Activated CD4-positive, alpha-beta memory T cell treated with anti-CD3 and anti-CD28 coated beads for 36 hours (primary cell): Measurements from ENCODE around the gene SLC11A2. TPM values are rescaled to one million over a fixed set of nuclear protein-coding genes. Genes with fewer than 3 reads are reported as not detected.
"Not testable (repeated sequence)": the region's sequence is repeated elsewhere in the genome, so short reads cannot be mapped to it uniquely, and the experiment has no call there.

Experiments used
- CTCF ChIA-PET: fragments of 350-600 bp; sonication (Branson Sonifier 250); formaldehyde crosslinking; loops from one replicate; lab custom pipeline; 2021; ENCODE audit warnings: antibody characterized with exemption, inconsistent platforms; lab: Charles Lee
- POLR2A ChIA-PET: fragments of 350-600 bp; sonication (Branson Sonifier 250); formaldehyde crosslinking; loops from one replicate; lab custom pipeline; 2021; ENCODE audit warnings: antibody characterized with exemption; lab: Charles Lee
- DNase-seq: peaks from one replicate; pipeline ENCODE4 v3.0.0-alpha.2; 2020
- H3K27ac Mint-ChIP-seq: one replicate; pipeline ENCODE4 v1.8.0; 2021; ENCODE audit warnings: mixed read lengths
- H3K27me3 Mint-ChIP-seq: one replicate; pipeline ENCODE4 v1.8.0; 2021; ENCODE audit warnings: mixed read lengths
- H3K36me3 Mint-ChIP-seq: one replicate; pipeline ENCODE4 v1.8.0; 2021; ENCODE audit warnings: mixed read lengths
- H3K4me1 Mint-ChIP-seq: one replicate; pipeline ENCODE4 v1.8.0; 2021; ENCODE audit warnings: low read depth, mixed read lengths
- H3K4me3 Mint-ChIP-seq: one replicate; pipeline ENCODE4 v1.8.0; 2021; ENCODE audit warnings: mild to moderate bottlenecking, mixed read lengths
- H3K9me3 Mint-ChIP-seq: one replicate; pipeline ENCODE4 v1.8.0; 2021; ENCODE audit warnings: mixed read lengths
- intact Hi-C: fragments of 100-400 bp; cut with micrococcal nuclease; formaldehyde crosslinking; loops from one replicate; pipeline ENCODE4 v1.15.1; 2023
- total RNA-seq, 2 experiments: library from RNA; stranded (reverse); gene quantifications; one replicate each; pipeline ENCODE4 v1.2.3, GENCODE V29; 2021

Gene SLC11A2
- total RNA-seq, 2 experiments from 2014 or later = 41.4 to 41.6 TPM

GRCh38 chr12:50964432-50964831 lies 61.8 kb downstream of the SLC11A2 start:
- POLR2A ChIA-PET = no interaction called here
- H3K9me3 Mint-ChIP-seq = no peaks in the 10 kb centered on the region
- no peak for DNase-seq
- H3K36me3 Mint-ChIP-seq = peaks cover 4% of the 10 kb centered on the region
- no peaks in the 10 kb centered on the region for H3K27me3 Mint-ChIP-seq
- no peak overlapping the region for H3K4me3 Mint-ChIP-seq
- intact Hi-C loops = no loop called here
- H3K27ac Mint-ChIP-seq = no peak overlapping the region
- peaks cover 9% of the 10 kb centered on the region for H3K4me1 Mint-ChIP-seq
- CTCF ChIA-PET = no interaction called here

- CTCF ChIA-PET = no interaction called here
- intact Hi-C loops = no loop called here
Observed at GRCh38 chr12:50961708-50962107, 64.5 kb downstream of the SLC11A2 start.

GRCh38 chr12:50960130-50960529 lies 66.1 kb downstream of the SLC11A2 start:
- Mint-ChIP-seq H3K9me3 (no peaks in the 10 kb centered on the region), H3K4me3 (no peak overlapping the region), H3K4me1 (peaks cover 3% of the 10 kb centered on the region), H3K27me3 (no peaks in the 10 kb centered on the region), H3K36me3 (no peaks in the 10 kb centered on the region), H3K27ac (no peak overlapping the region)
- ChIA-PET CTCF (interaction anchor here (0.7 kb wide), 1 partner anchor 32 kb away, joined by 6 read pairs; no protein-coding TSS in a partner anchor), POLR2A (no interaction called here)
- DNase-seq = no peak
- intact Hi-C loops = no loop called here

More at GRCh38 chr12:50961708-50962107, 64.5 kb downstream of the SLC11A2 start:
- Mint-ChIP-seq H3K4me1 (peaks cover 9% of the 10 kb centered on the region), H3K36me3 (peaks cover 1% of the 10 kb centered on the region), H3K4me3 (no peak overlapping the region), H3K9me3 (no peaks in the 10 kb centered on the region), H3K27me3 (no peaks in the 10 kb centered on the region), H3K27ac (no peak overlapping the region)
- POLR2A ChIA-PET = interaction anchor here (0.5 to 1.3 kb wide), 2 partner anchors 30 to 455 kb away, joined by 3 to 4 read pairs; no protein-coding TSS in a partner anchor
- no peak for DNase-seq

- no peak for DNase-seq
- no peaks in the 10 kb centered on the region for H3K9me3 Mint-ChIP-seq
- H3K27ac Mint-ChIP-seq = no peak overlapping the region
- H3K27me3 Mint-ChIP-seq = no peaks in the 10 kb centered on the region
- CTCF ChIA-PET = no interaction called here
- no peaks in the 10 kb centered on the region for H3K36me3 Mint-ChIP-seq
- POLR2A ChIA-PET = no interaction called here
- intact Hi-C loops = no loop called here
- no peak overlapping the region for H3K4me3 Mint-ChIP-seq
- peaks cover 3% of the 10 kb centered on the region for H3K4me1 Mint-ChIP-seq
Observed at GRCh38 chr12:50955697-50956096, 70.5 kb downstream of the SLC11A2 start.

GRCh38 chr12:50955288-50955687 lies 70.9 kb downstream of the SLC11A2 start:
- intact Hi-C loops = no loop called here
- H3K9me3 Mint-ChIP-seq = no peaks in the 10 kb centered on the region
- POLR2A ChIA-PET = no interaction called here
- no peaks in the 10 kb centered on the region for H3K27me3 Mint-ChIP-seq
- H3K36me3 Mint-ChIP-seq = no peaks in the 10 kb centered on the region
- H3K4me1 Mint-ChIP-seq = peaks cover 3% of the 10 kb centered on the region
- no peak overlapping the region for H3K4me3 Mint-ChIP-seq
- no peak overlapping the region for H3K27ac Mint-ChIP-seq
- CTCF ChIA-PET = no interaction called here
- DNase-seq = no peak

GRCh38 chr12:50954789-50955188 lies 71.4 kb downstream of the SLC11A2 start:
- H3K27me3 Mint-ChIP-seq, CTCF ChIA-PET, POLR2A ChIA-PET, DNase-seq, intact Hi-C loops, H3K27ac Mint-ChIP-seq, H3K36me3 Mint-ChIP-seq, H3K9me3 Mint-ChIP-seq, H3K4me3 Mint-ChIP-seq, H3K4me1 Mint-ChIP-seq: not testable (repeated sequence)

- Mint-ChIP-seq H3K27me3 (no peaks in the 10 kb centered on the region), H3K4me3 (no peak overlapping the region), H3K4me1 (no peaks in the 10 kb centered on the region), H3K36me3 (no peaks in the 10 kb centered on the region), H3K27ac (no peak overlapping the region), H3K9me3 (no peaks in the 10 kb centered on the region)
- ChIA-PET POLR2A (no interaction called here), CTCF (no interaction called here)
- intact Hi-C loops = no loop called here
- DNase-seq = peak; percentile 12
Observed at GRCh38 chr12:50953047-50953446, 73.1 kb downstream of the SLC11A2 start.

GRCh38 chr12:50952510-50952909 lies 73.7 kb downstream of the SLC11A2 start, which contains the start of gene HIGD1C:
Gene HIGD1C (plus strand): TSS chr12:50952544. CDS start chr12:50953999, 1,455 bp downstream.
- no peak within 1 kb of the TSS for H3K4me3 Mint-ChIP-seq
- ChIA-PET POLR2A (no interaction called here), CTCF (no interaction called here)
- no peaks in the 10 kb centered on the region for H3K27me3 Mint-ChIP-seq
- no peaks in the 10 kb centered on the region for H3K36me3 Mint-ChIP-seq
- no peak for DNase-seq
- H3K9me3 Mint-ChIP-seq = no peaks in the 10 kb centered on the region
- intact Hi-C loops = no loop called here
- H3K27ac Mint-ChIP-seq = no peak within 1 kb of the TSS
- H3K4me1 Mint-ChIP-seq = no peaks in the 10 kb centered on the region

GRCh38 chr12:50951112-50951511 lies 75.1 kb downstream of the SLC11A2 start:
- Mint-ChIP-seq H3K27me3 (no peaks in the 10 kb centered on the region), H3K36me3 (no peaks in the 10 kb centered on the region), H3K27ac (no peak overlapping the region), H3K4me1 (no peaks in the 10 kb centered on the region), H3K4me3 (no peak overlapping the region), H3K9me3 (no peaks in the 10 kb centered on the region)
- CTCF ChIA-PET = no interaction called here
- intact Hi-C loops = no loop called here
- no peak for DNase-seq
- POLR2A ChIA-PET = no interaction called here

GRCh38 chr12:50949801-50950302 lies 76.3 kb downstream of the SLC11A2 start:
- Mint-ChIP-seq H3K4me3 (no peak overlapping the region), H3K4me1 (no peaks in the 10 kb centered on the region), H3K9me3 (no peaks in the 10 kb centered on the region), H3K27me3 (no peaks in the 10 kb centered on the region), H3K36me3 (no peaks in the 10 kb centered on the region), H3K27ac (no peak overlapping the region)
- DNase-seq = no peak
- ChIA-PET CTCF (no interaction called here), POLR2A (no interaction called here)
- intact Hi-C loops = no loop called here

- CTCF ChIA-PET = no interaction called here
- no peaks in the 10 kb centered on the region for H3K4me1 Mint-ChIP-seq
- POLR2A ChIA-PET = no interaction called here
- H3K36me3 Mint-ChIP-seq = no peaks in the 10 kb centered on the region
- H3K27me3 Mint-ChIP-seq = no peaks in the 10 kb centered on the region
- DNase-seq = no peak
- intact Hi-C loops = no loop called here
- no peaks in the 10 kb centered on the region for H3K9me3 Mint-ChIP-seq
- H3K27ac Mint-ChIP-seq = no peak overlapping the region
- no peak overlapping the region for H3K4me3 Mint-ChIP-seq
Observed at GRCh38 chr12:50948798-50949197, 77.4 kb downstream of the SLC11A2 start.

GRCh38 chr12:50947933-50948626 lies 78.1 kb downstream of the SLC11A2 start:
- CTCF ChIA-PET = no interaction called here
- H3K27me3 Mint-ChIP-seq = no peaks in the 10 kb centered on the region
- no peaks in the 10 kb centered on the region for H3K36me3 Mint-ChIP-seq
- H3K4me3 Mint-ChIP-seq = no peak overlapping the region
- no peaks in the 10 kb centered on the region for H3K9me3 Mint-ChIP-seq
- DNase-seq = no peak
- POLR2A ChIA-PET = no interaction called here
- intact Hi-C loops = no loop called here
- H3K27ac Mint-ChIP-seq = no peak overlapping the region
- H3K4me1 Mint-ChIP-seq = no peaks in the 10 kb centered on the region

- Mint-ChIP-seq H3K36me3 (peaks cover 6% of the 10 kb centered on the region), H3K27ac (no peak overlapping the region), H3K4me1 (peaks cover 8% of the 10 kb centered on the region), H3K9me3 (peaks cover 7% of the 10 kb centered on the region), H3K4me3 (no peak overlapping the region), H3K27me3 (no peaks in the 10 kb centered on the region)
- ChIA-PET CTCF (no interaction called here), POLR2A (no interaction called here)
- intact Hi-C loops = no loop called here
- DNase-seq = no peak
Observed at GRCh38 chr12:50937653-50938052, 88.5 kb downstream of the SLC11A2 start.
